GM10248 (cell line): ENCODE data around the gene NKIRAS1.
"Not testable (repeated sequence)": the region's sequence is repeated elsewhere in the genome, so short reads cannot be mapped to it uniquely, and the experiment has no call there.

Experiments used
- CTCF ChIA-PET: fragments of 300-600 bp; sonication (Branson Sonifier 250); formaldehyde crosslinking; extraction: SDS; loops from one replicate; lab custom pipeline; 2021; ENCODE audit warnings: antibody characterized with exemption; lab: Yijun Ruan, JAX
- POLR2A ChIA-PET: fragments of 350-650 bp; sonication (Branson Sonifier 250); formaldehyde crosslinking; extraction: SDS; loops from one replicate; lab custom pipeline; 2020; ENCODE audit warnings: antibody characterized with exemption; lab: Yijun Ruan, JAX
- DNase-seq: peaks from one replicate; pipeline ENCODE4 v3.0.0; 2012; ENCODE audit errors: extremely low spot score
- CTCF ChIP-seq: IDR thresholded peaks from 2 replicates; pipeline ENCODE4 v1.5.1; 2012; ENCODE audit warnings: mild to moderate bottlenecking, low read depth; ENCODE audit errors: extremely low read depth, missing control alignments, control extremely low read depth

Gene NKIRAS1

GRCh38 chr3:23877329-23877980, 39.3 kb downstream of the NKIRAS1 start:
- no peak for DNase-seq
- ChIA-PET POLR2A (no interaction called here), CTCF (interaction anchor here (0.6 to 3.8 kb wide), 5 partner anchors 11 to 676 kb away, joined by 3 to 33 read pairs (median 3); no protein-coding TSS in a partner anchor)
- TF ChIP-seq CTCF: no peak

GRCh38 chr3:23876923-23877322, 39.9 kb downstream of the NKIRAS1 start:
- ChIA-PET CTCF (interaction anchor here (0.9 to 3.8 kb wide), 5 partner anchors 11 to 43 kb away, joined by 3 to 33 read pairs (median 3); no protein-coding TSS in a partner anchor), POLR2A (no interaction called here)

GRCh38 chr3:23875113-23875725, 41.6 kb downstream of the NKIRAS1 start:
- ChIA-PET CTCF (interaction anchor here (0.9 kb wide), 1 partner anchor 41 kb away, joined by 3 read pairs; no protein-coding TSS in a partner anchor), POLR2A (no interaction called here)
- no peak for DNase-seq
- TF ChIP-seq CTCF: peak; percentile 5

More at GRCh38 chr3:23876923-23877322, 39.9 kb downstream of the NKIRAS1 start:
- no peak for DNase-seq
- TF ChIP-seq CTCF: no peak

GRCh38 chr3:23874359-23875112, 42.3 kb downstream of the NKIRAS1 start:
- ChIA-PET CTCF (interaction anchor here (0.8 to 1.4 kb wide), 4 partner anchors 14 to 40 kb away, joined by 3 to 9 read pairs (median 3); no protein-coding TSS in a partner anchor), POLR2A (no interaction called here)
- TF ChIP-seq CTCF: no peak
- no peak for DNase-seq

GRCh38 chr3:23873941-23874340, 42.8 kb downstream of the NKIRAS1 start:
- CTCF ChIA-PET: interaction anchor here (0.8 to 1.4 kb wide), 3 partner anchors 15 to 37 kb away, joined by 3 to 9 read pairs (median 3); no protein-coding TSS in a partner anchor
- DNase-seq: no peak
- TF ChIP-seq CTCF: no peak
- POLR2A ChIA-PET: no interaction called here

- TF ChIP-seq CTCF: no peak
- DNase-seq: no peak
- POLR2A ChIA-PET: no interaction called here
- CTCF ChIA-PET: no interaction called here
Observed at GRCh38 chr3:23872330-23872729, 44.5 kb downstream of the NKIRAS1 start.

- CTCF ChIA-PET, DNase-seq, POLR2A ChIA-PET: not testable (repeated sequence)
Observed at GRCh38 chr3:23871361-23871760, 45.4 kb downstream of the NKIRAS1 start.

- DNase-seq, POLR2A ChIA-PET: not testable (repeated sequence)
- CTCF ChIA-PET: interaction anchor here (1.0 kb wide), 1 partner anchor 18 kb away, joined by 7 read pairs; no protein-coding TSS in a partner anchor
Observed at GRCh38 chr3:23870663-23871043, 46.1 kb downstream of the NKIRAS1 start.
